WERI-Rb-1 (cell line): ENCODE measurements around the gene RIN3.

ENCODE experiments used
- DNase-seq: peaks from one replicate; pipeline ENCODE4 v3.0.0-alpha.2; 2020
- H3K27ac ChIP-seq: fragments of 250-450 bp; sonication (Bioruptor Pico); 2 replicates; pipeline ENCODE4 v1.5.1; 2020; ENCODE audit warnings: mild to moderate bottlenecking, moderate library complexity
- H3K27me3 ChIP-seq: fragments of 250-450 bp; sonication (Bioruptor Pico); 2 replicates; pipeline ENCODE4 v1.5.1; 2021; ENCODE audit warnings: mild to moderate bottlenecking, low read depth, moderate library complexity; ENCODE audit not compliant: insufficient read depth, severe bottlenecking
- H3K36me3 ChIP-seq: fragments of 250-450 bp; sonication (Bioruptor Pico); 2 replicates; pipeline ENCODE4 v1.5.1; 2020; ENCODE audit warnings: mild to moderate bottlenecking, moderate library complexity
- H3K4me3 ChIP-seq: 2 replicates; pipeline ENCODE4 v1.5.1; 2011; ENCODE audit warnings: low read depth, mild to moderate bottlenecking, control low read depth, low read length
- H3K9me3 ChIP-seq: fragments of 250-450 bp; sonication (Bioruptor Pico); 2 replicates; pipeline ENCODE4 v1.5.1; 2021; ENCODE audit warnings: mild to moderate bottlenecking, moderate library complexity; ENCODE audit not compliant: severe bottlenecking
- CTCF ChIP-seq: IDR thresholded peaks from 2 replicates; pipeline ENCODE4 v1.5.1; 2011; ENCODE audit warnings: low read depth, mild to moderate bottlenecking, control low read depth, inconsistent platforms, low read length

The RIN3 gene

GRCh38 chr14:92493492-92493891 lies 20.1 kb upstream of the RIN3 start:
- no peak overlapping the region for H3K27ac ChIP-seq
- no peak for DNase-seq
- H3K36me3 ChIP-seq: no peaks in the 10 kb centered on the region
- no peaks in the 10 kb centered on the region for H3K27me3 ChIP-seq
- no peaks in the 10 kb centered on the region for H3K9me3 ChIP-seq
- H3K4me3 ChIP-seq: no peak overlapping the region
- TF ChIP-seq CTCF: no peak

- no peak overlapping the region for H3K27ac ChIP-seq
- TF ChIP-seq CTCF: no peak
- no peak for DNase-seq
Measured at GRCh38 chr14:92494512-92494911, 19.1 kb upstream of the RIN3 start.

GRCh38 chr14:92495027-92495426 lies 18.6 kb upstream of the RIN3 start:
- DNase-seq: no peak
- TF ChIP-seq CTCF: no peak

More at GRCh38 chr14:92494512-92494911, 19.1 kb upstream of the RIN3 start:
- no peaks in the 10 kb centered on the region for H3K9me3 ChIP-seq
- H3K4me3 ChIP-seq: no peak overlapping the region
- no peaks in the 10 kb centered on the region for H3K27me3 ChIP-seq
- H3K36me3 ChIP-seq: no peaks in the 10 kb centered on the region

GRCh38 chr14:92496191-92496857 lies 17.3 kb upstream of the RIN3 start:
- Histone ChIP-seq H3K4me3 (no peak overlapping the region), H3K9me3 (no peaks in the 10 kb centered on the region), H3K36me3 (no peaks in the 10 kb centered on the region), H3K27ac (no peak overlapping the region), H3K27me3 (no peaks in the 10 kb centered on the region)
- no peak for DNase-seq
- TF ChIP-seq CTCF: no peak

More at GRCh38 chr14:92495027-92495426, 18.6 kb upstream of the RIN3 start:
- Histone ChIP-seq H3K4me3 (no peak overlapping the region), H3K27ac (no peak overlapping the region), H3K36me3 (no peaks in the 10 kb centered on the region), H3K9me3 (no peaks in the 10 kb centered on the region), H3K27me3 (no peaks in the 10 kb centered on the region)

- no peak for DNase-seq
- Histone ChIP-seq H3K9me3 (no peaks in the 10 kb centered on the region), H3K27ac (no peak overlapping the region), H3K4me3 (no peak overlapping the region), H3K27me3 (no peaks in the 10 kb centered on the region), H3K36me3 (no peaks in the 10 kb centered on the region)
- no peak for TF ChIP-seq CTCF
Measured at GRCh38 chr14:92497391-92497790, 16.2 kb upstream of the RIN3 start.

GRCh38 chr14:92499234-92499633 lies 14.3 kb upstream of the RIN3 start:
- TF ChIP-seq CTCF: no peak
- H3K36me3 ChIP-seq: no peaks in the 10 kb centered on the region
- H3K9me3 ChIP-seq: no peaks in the 10 kb centered on the region
- no peak overlapping the region; the same call in 1 of the 2 replicates for H3K27ac ChIP-seq
- H3K4me3 ChIP-seq: no peak overlapping the region
- H3K27me3 ChIP-seq: no peaks in the 10 kb centered on the region
- DNase-seq: no peak
